ENCODE measurements around the gene OSCAR.

Gene OSCAR

GRCh38 chr19:54063350-54064116, 37.1 kb downstream of the OSCAR start, which contains the start of gene VSTM1:
VSTM1 (minus strand) TSS chr19:54063897; CDS start chr19:54063777, 120 bp downstream.
- TF ChIP-seq TAF1 (IDR thresholded peaks at IDR 0.05; ENCODE audit: borderline replicate concordance, insufficient read depth, low read length) (no peak), REST (IDR thresholded peaks at IDR 0.05; ENCODE audit: insufficient read depth in 1 of 2, low read depth in 2 of 2, low read length in 2 of 2) (no peak), FOXP2 (optimal IDR thresholded peaks at IDR 0.05; ENCODE audit: borderline replicate concordance, extremely low read depth, extremely low read length, insufficient read depth) (no peak)

- TF ChIP-seq REST (IDR thresholded peaks at IDR 0.05; ENCODE audit: insufficient read depth in 1 of 2, low read depth in 2 of 2, low read length in 2 of 2) (no peak), FOXP2 (optimal IDR thresholded peaks at IDR 0.05; ENCODE audit: borderline replicate concordance, extremely low read depth, extremely low read length, insufficient read depth) (no peak), POLR2AphosphoS5 (IDR thresholded peaks at IDR 0.05; ENCODE audit: low read depth, low read length) (no peak), TAF1 (IDR thresholded peaks at IDR 0.05; ENCODE audit: borderline replicate concordance, insufficient read depth, low read length) (no peak), SIN3A (IDR thresholded peaks at IDR 0.05; ENCODE audit: borderline replicate concordance, insufficient read depth, low read length) (no peak)
These were observed 38.0 kb downstream of the OSCAR start for GRCh38 chr19:54062643-54063042.

GRCh38 chr19:54047616-54048015, 53.0 kb downstream of the OSCAR start:
- TF ChIP-seq REST (IDR thresholded peaks at IDR 0.05; ENCODE audit: insufficient read depth in 1 of 2, low read depth in 2 of 2, low read length in 2 of 2): no peak
- TF ChIP-seq FOXP2 (optimal IDR thresholded peaks at IDR 0.05; ENCODE audit: borderline replicate concordance, extremely low read depth, extremely low read length, insufficient read depth): no peak
- no peak for TF ChIP-seq TAF1 (IDR thresholded peaks at IDR 0.05; ENCODE audit: borderline replicate concordance, insufficient read depth, low read length)
- TF ChIP-seq POLR2AphosphoS5 (IDR thresholded peaks at IDR 0.05; ENCODE audit: low read depth, low read length): no peak
- no peak for TF ChIP-seq SIN3A (IDR thresholded peaks at IDR 0.05; ENCODE audit: borderline replicate concordance, insufficient read depth, low read length)

GRCh38 chr19:54045771-54046170, 54.8 kb downstream of the OSCAR start:
- TF ChIP-seq SIN3A (IDR thresholded peaks at IDR 0.05; ENCODE audit: borderline replicate concordance, insufficient read depth, low read length) (no peak), FOXP2 (optimal IDR thresholded peaks at IDR 0.05; ENCODE audit: borderline replicate concordance, extremely low read depth, extremely low read length, insufficient read depth) (no peak), TAF1 (IDR thresholded peaks at IDR 0.05; ENCODE audit: borderline replicate concordance, insufficient read depth, low read length) (no peak), REST (IDR thresholded peaks at IDR 0.05; ENCODE audit: insufficient read depth in 1 of 2, low read depth in 2 of 2, low read length in 2 of 2) (no peak), POLR2AphosphoS5 (IDR thresholded peaks at IDR 0.05; ENCODE audit: low read depth, low read length) (no peak)
